Pancreas (tissue), 10 donors: Measurements from ENCODE around the gene ZNF414. TPM values are rescaled to one million over a fixed set of nuclear protein-coding genes. Genes with fewer than 3 reads are reported as not detected.
A peak's percentile ranks its signal among the peaks of the same experiment; 100 is the strongest.
"Not testable (repeated sequence)": the region's sequence is repeated elsewhere in the genome, so short reads cannot be mapped to it uniquely, and the experiment has no call there.

ENCODE experiments used
- ATAC-seq, 4 donors: fragments of 200-7000 bp; cut with Tn5 transposase; one replicate each; pipeline versions ENCODE4 v1.8.0 to v1.9.1; 2020; ENCODE audit warnings: mild to moderate bottlenecking in 4 of 4, moderate library complexity in 4 of 4
- DNase-seq, 6 donors: peaks; one replicate each; pipeline ENCODE4 v3.0.0-alpha.2; 2020
- FAIRE-seq: peaks from 2 replicates; lab custom pipeline; 2012; peaks lifted over from hg19 to GRCh38; lab: Jason Lieb, UNC
- H3K27ac ChIP-seq, 4 donors: fragments of 200-600 bp; sonication (generic); 1 replicate in 3 of 4; 2 replicates in 1 of 4; pipeline versions ENCODE4 v1.5.0 to v1.8.0; 2020
- H3K27me3 ChIP-seq, 4 donors: fragments of 200-600 bp; one replicate each; pipeline ENCODE4 v1.8.0; 2021
- H3K36me3 ChIP-seq, 3 donors: fragments of 200-600 bp; sonication (generic) in 1 of 3; one replicate each; pipeline versions ENCODE4 v1.5.0 to v1.8.0; 2020 to 2021
- H3K4me1 ChIP-seq, 3 donors: fragments of 200-600 bp; one replicate each; pipeline ENCODE4 v1.8.0; 2021
- H3K4me3 ChIP-seq, 4 donors: fragments of 200-600 bp; sonication (generic) in 2 of 4; one replicate each; pipeline versions ENCODE4 v1.5.0 to v1.8.0; 2020 to 2021
- H3K9me3 ChIP-seq, 4 donors: fragments of 200-600 bp; one replicate each; pipeline ENCODE4 v1.8.0; 2021
- CTCF ChIP-seq, 4 donors: fragments of 200-600 bp; sonication (generic) in 3 of 4; IDR thresholded peaks; one replicate each; pipeline versions ENCODE4 v1.5.0 to v1.8.0; 2021; ENCODE audit warnings: antibody characterized with exemption in 4 of 4
- WGBS, 2 donors: extraction: QIAGEN DNeasy Blood & Tissue Kit; methylation state at CpG; one replicate each; pipeline ENCODE4 v1.1.7; 2013; 5-methylcytosine and 5-hydroxymethylcytosine counted together
- intact Hi-C, 3 donors: fragments of 100-400 bp; cut with DNase I; formaldehyde crosslinking; loops; one replicate each; pipeline versions ENCODE4 v1.11.1 to v1.14.2; 2022
- polyA plus RNA-seq, 2 donors: library from polyadenylated mRNA; stranded (reverse); fragments of 200-250 nt; gene quantifications; one replicate each; pipeline ENCODE4 v1.2.3, GENCODE V29; 2013
- total RNA-seq, 6 donors: library from RNA; stranded (reverse); fragmentation: NEBNext Ultra II Directional in 4 of 6; extraction: Animal tissue kit (Norgen Biotek cat#: 25700) in 4 of 6; gene quantifications; one replicate each; pipeline versions ENCODE4 v1.2.1 to v1.2.4, GENCODE V29; 2021 to 2023
- donor health status: healthy with polysubstance abuse.
- donor health status: DM: no; HTN: no; CAD: no; lungs with moderate emphysema.
- donor health status: DM: no; HTN: no; CAD: no.
- donor health status: control.
- donor health status: control.
- donor health status: Bipolar disorder and iron deficiency.
- donor health status: DM: yes; HTN: yes; CAD: no.
- donor health status: DM: no; HTN: no; CAD: no.
- donor health status: DM: no; HTN: no; CAD: no.
- donor health status: DM: yes; HTN: yes; CAD: no.

ZNF414 gene
- total RNA-seq (10 to 100 TPM in 3 of 6 donors, 1 to 10 TPM in 3; 7.3 to 16.1 (median 10.8) TPM), polyA plus RNA-seq (10 to 100 TPM; 28.2 to 36.9 TPM)

GRCh38 chr19:8513687-8514504 is at the start of gene ZNF414:
Gene ZNF414 (minus strand): TSS chr19:8514167. CDS start chr19:8514046, 121 bp downstream.
- DNase-seq (peak; percentile 93 to 99 (median 96)), ATAC-seq (peak; percentile 93 to 97 (median 96)), FAIRE-seq (no peak)
- Histone ChIP-seq H3K27me3 (no peaks in the 10 kb centered on the region), H3K4me1 (peaks cover 6 to 8% (median 6%) of the 10 kb centered on the region in 3 donors), H3K9me3 (no peaks in the 10 kb centered on the region), H3K4me3 (peak within 1 kb of the TSS; percentile 56 to 84 (median 64)), H3K36me3 (no peaks in the 10 kb centered on the region), H3K27ac (peak within 1 kb of the TSS; percentile 83 to 99 (median 96))
- no peak for TF ChIP-seq CTCF (IDR thresholded peaks at IDR 0.05)
- 0 to 1% methylated on average over 64 to 70 of the region's 70 CpGs for WGBS, 2 donors
- intact Hi-C loops = no loop called here

GRCh38 chr19:8561075-8561764 is 47.3 kb upstream of the ZNF414 start:
- no peak overlapping the region for H3K4me3 ChIP-seq
- FAIRE-seq (no peak), DNase-seq (no peak), ATAC-seq (no peak)
- no peaks in the 10 kb centered on the region for H3K9me3 ChIP-seq
- H3K4me1 ChIP-seq = no peaks in the 10 kb centered on the region
- intact Hi-C loops = no loop called here
- no peak overlapping the region for H3K27ac ChIP-seq
- 55 to 56% methylated on average over 2 of the region's 2 CpGs for WGBS, 2 donors
- no peaks in the 10 kb centered on the region for H3K36me3 ChIP-seq
- TF ChIP-seq CTCF (IDR thresholded peaks at IDR 0.05) = no peak
- no peaks in the 10 kb centered on the region for H3K27me3 ChIP-seq

GRCh38 chr19:8558325-8558724 is 44.4 kb upstream of the ZNF414 start:
- TF ChIP-seq CTCF (IDR thresholded peaks at IDR 0.05) = no peak
- Histone ChIP-seq H3K36me3 (no peaks in the 10 kb centered on the region), H3K4me3 (no peak overlapping the region), H3K4me1 (no peaks in the 10 kb centered on the region), H3K27me3 (no peaks in the 10 kb centered on the region), H3K9me3 (no peaks in the 10 kb centered on the region), H3K27ac (no peak overlapping the region)
- no peak for ATAC-seq
- intact Hi-C loops = no loop called here
- FAIRE-seq = no peak
- 35 to 36% methylated on average over 2 of the region's 2 CpGs for WGBS, 2 donors
- DNase-seq = no peak

GRCh38 chr19:8557642-8558238 is 43.8 kb upstream of the ZNF414 start:
- DNase-seq (no peak), ATAC-seq (no peak), FAIRE-seq (no peak)
- no peak for TF ChIP-seq CTCF (IDR thresholded peaks at IDR 0.05)
- H3K9me3 ChIP-seq = no peaks in the 10 kb centered on the region
- H3K27me3 ChIP-seq = no peaks in the 10 kb centered on the region
- no peak overlapping the region for H3K4me3 ChIP-seq
- H3K4me1 ChIP-seq = no peaks in the 10 kb centered on the region
- intact Hi-C loops = no loop called here
- H3K36me3 ChIP-seq = no peaks in the 10 kb centered on the region
- H3K27ac ChIP-seq = no peak overlapping the region
- WGBS, 2 donors = 65 to 73% methylated on average over 6 of the region's 6 CpGs

- FAIRE-seq, H3K4me3 ChIP-seq, intact Hi-C loops, H3K9me3 ChIP-seq, H3K4me1 ChIP-seq, H3K27ac ChIP-seq, H3K27me3 ChIP-seq, DNase-seq, H3K36me3 ChIP-seq, ATAC-seq: not testable (repeated sequence)
- 83 to 88% methylated on average over 7 of the region's 7 CpGs for WGBS, 2 donors
Measured at GRCh38 chr19:8553729-8554128, 39.8 kb upstream of the ZNF414 start.
